Right lobe of liver (tissue), 6 donors: ENCODE measurements around the gene TAF4B. TPM values are rescaled to one million over a fixed set of nuclear protein-coding genes. Genes with fewer than 3 reads are reported as not detected.

Source experiments
- ATAC-seq, 4 donors: fragments of 200-7000 bp; cut with Tn5 transposase; one replicate each; pipeline ENCODE4 v1.9.1; 2020; ENCODE audit warnings: mild to moderate bottlenecking in 4 of 4, moderate library complexity in 4 of 4
- DNase-seq, 3 donors: peaks; one replicate each; pipeline ENCODE4 v3.0.0-alpha.2; 2020
- H3K27ac ChIP-seq, 3 donors: fragments of 200-600 bp; one replicate each; pipeline ENCODE4 v1.8.0; 2022
- H3K27me3 ChIP-seq, 2 donors: fragments of 200-600 bp; one replicate each; pipeline ENCODE4 v1.8.0; 2022
- H3K36me3 ChIP-seq, 4 donors: fragments of 200-600 bp; sonication (generic) in 1 of 4; one replicate each; pipeline versions ENCODE4 v1.5.1 to v1.8.0; 2017 to 2022; ENCODE audit warnings: control low read depth in 1 of 4
- H3K4me1 ChIP-seq, 4 donors: fragments of 200-600 bp; sonication (generic) in 1 of 4; one replicate each; pipeline versions ENCODE4 v1.5.1 to v1.8.0; 2017 to 2022; ENCODE audit warnings: control low read depth in 1 of 4
- H3K4me3 ChIP-seq, 3 donors: fragments of 200-600 bp; one replicate each; pipeline ENCODE4 v1.8.0; 2022
- H3K9me3 ChIP-seq, 4 donors: fragments of 200-600 bp; sonication (generic) in 1 of 4; one replicate each; pipeline versions ENCODE4 v1.5.1 to v1.8.0; 2017 to 2022; ENCODE audit warnings: control low read depth in 1 of 4
- POLR2A ChIP-seq: fragments of 450-650 bp; IDR thresholded peaks from one replicate; pipeline ENCODE4 v1.6.1; 2017; ENCODE audit warnings: antibody characterized with exemption, mild to moderate bottlenecking
- WGBS: methylation state at CpG from one replicate; pipeline ENCODE4 v1.1.6; 2018; ENCODE audit warnings: low coverage, low lambda C conversion rate; ENCODE audit not compliant: insufficient coverage; ENCODE audit errors: missing lambda C conversion rate; 5-methylcytosine and 5-hydroxymethylcytosine counted together
- intact Hi-C, 2 donors: fragments of 100-400 bp; cut with DNase I; formaldehyde crosslinking; loops; one replicate each; pipeline versions ENCODE4 v1.11.2 to v1.14.1; 2022
- total RNA-seq, 6 experiments: library from RNA; depleted of rRNA in 2 of 6; stranded (reverse); fragments of >200 nt in 2 of 6; fragmentation: NEBNext Ultra II Directional in 3 of 6; extraction: Animal tissue kit (Norgen Biotek cat#: 25700) in 3 of 6; gene quantifications; one replicate each; pipeline versions ENCODE4 v1.1.0 to v1.2.4, GENCODE V29; 2016 to 2023
- TF ChIP-seq, protein P1 (sequence below), 4 donors: fragments of 200-600 bp in 3 of 4; fragments of 450-650 bp in 1 of 4; IDR thresholded peaks; one replicate each; pipeline versions ENCODE4 v1.5.1 to v1.8.0; 2016 to 2022; ENCODE audit warnings: antibody characterized with exemption in 4 of 4, mild to moderate bottlenecking in 2 of 4
- donor health status: DM: no; HTN: yes; CAD: no.
- donor health status: DM: no; HTN: no; CAD: no.
- donor health status: DM: no; HTN: no; CAD: no.
- donor health status: DM: no; HTN: yes; CAD: no.
- donor health status: DM: no; HTN: yes; CAD: no.

TAF4B gene
- total RNA-seq, 6 experiments from 2014 or later = 0.09 to 0.44 (median 0.31) TPM

DNA sequence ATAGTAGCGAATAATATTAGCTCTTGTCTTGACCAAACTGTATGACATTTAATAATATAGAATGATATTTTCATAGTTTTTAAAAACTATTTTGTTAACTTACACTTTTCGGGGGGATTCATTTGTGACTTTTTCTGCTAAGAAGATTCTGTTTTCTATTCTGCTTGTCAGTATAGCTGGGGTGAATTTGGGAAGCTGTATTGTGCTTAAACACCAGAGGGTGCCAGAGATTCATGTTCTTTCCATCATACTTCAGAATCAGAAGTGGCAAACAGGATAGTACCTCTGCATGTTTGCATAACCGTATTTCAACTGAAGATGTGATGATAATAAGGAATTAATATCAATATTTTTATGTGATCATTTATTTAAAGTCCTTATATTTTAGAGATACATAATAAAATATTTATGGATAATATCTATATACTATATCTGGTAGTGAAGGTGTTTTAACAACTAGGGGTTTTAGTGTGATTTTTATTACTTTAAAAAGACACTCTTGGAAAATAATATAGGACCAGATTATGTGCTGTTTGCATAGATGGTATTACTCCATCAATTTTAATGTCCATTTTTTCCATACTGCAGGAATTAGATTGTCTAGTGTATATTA is 81.0 kb downstream of the TAF4B start:
- ATAC-seq (peak; percentile 54 to 78 (median 76)), DNase-seq (no peak)
- Histone ChIP-seq H3K27ac (no peak overlapping the region), H3K27me3 (no peaks in the 10 kb centered on the region), H3K4me1 (no peaks in the 10 kb centered on the region), H3K36me3 (no peaks in the 10 kb centered on the region), H3K4me3 (no peak overlapping the region), H3K9me3 (no peaks in the 10 kb centered on the region)
- no peak for TF ChIP-seq POLR2A
- TF ChIP-seq, protein P1, sequence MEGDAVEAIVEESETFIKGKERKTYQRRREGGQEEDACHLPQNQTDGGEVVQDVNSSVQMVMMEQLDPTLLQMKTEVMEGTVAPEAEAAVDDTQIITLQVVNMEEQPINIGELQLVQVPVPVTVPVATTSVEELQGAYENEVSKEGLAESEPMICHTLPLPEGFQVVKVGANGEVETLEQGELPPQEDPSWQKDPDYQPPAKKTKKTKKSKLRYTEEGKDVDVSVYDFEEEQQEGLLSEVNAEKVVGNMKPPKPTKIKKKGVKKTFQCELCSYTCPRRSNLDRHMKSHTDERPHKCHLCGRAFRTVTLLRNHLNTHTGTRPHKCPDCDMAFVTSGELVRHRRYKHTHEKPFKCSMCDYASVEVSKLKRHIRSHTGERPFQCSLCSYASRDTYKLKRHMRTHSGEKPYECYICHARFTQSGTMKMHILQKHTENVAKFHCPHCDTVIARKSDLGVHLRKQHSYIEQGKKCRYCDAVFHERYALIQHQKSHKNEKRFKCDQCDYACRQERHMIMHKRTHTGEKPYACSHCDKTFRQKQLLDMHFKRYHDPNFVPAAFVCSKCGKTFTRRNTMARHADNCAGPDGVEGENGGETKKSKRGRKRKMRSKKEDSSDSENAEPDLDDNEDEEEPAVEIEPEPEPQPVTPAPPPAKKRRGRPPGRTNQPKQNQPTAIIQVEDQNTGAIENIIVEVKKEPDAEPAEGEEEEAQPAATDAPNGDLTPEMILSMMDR (IDR thresholded peaks at IDR 0.05) = peak; percentile 50 to 63 (median 58)
- WGBS = 31% methylated on average over 3 of the region's 3 CpGs
- intact Hi-C loops = no loop called here

DNA sequence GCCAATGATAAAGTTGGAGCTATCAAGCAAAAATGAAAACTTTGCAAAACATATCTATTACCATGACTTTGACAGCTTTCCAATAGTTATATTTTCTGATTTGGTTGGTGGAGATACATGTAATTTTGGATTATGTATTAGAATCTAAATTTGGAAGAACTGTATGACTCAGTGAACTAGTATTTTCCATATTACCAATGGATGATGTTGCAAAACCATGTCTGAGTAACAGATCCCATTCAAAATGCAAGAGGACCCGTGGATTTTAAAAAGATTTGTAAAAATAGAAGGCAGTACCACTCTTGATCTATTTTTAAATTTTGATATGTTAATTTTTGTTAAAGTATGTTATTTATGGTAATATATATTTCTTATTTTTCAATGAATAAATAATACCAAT is 83.0 kb downstream of the TAF4B start:
- no peak overlapping the region for H3K27ac ChIP-seq

DNA sequence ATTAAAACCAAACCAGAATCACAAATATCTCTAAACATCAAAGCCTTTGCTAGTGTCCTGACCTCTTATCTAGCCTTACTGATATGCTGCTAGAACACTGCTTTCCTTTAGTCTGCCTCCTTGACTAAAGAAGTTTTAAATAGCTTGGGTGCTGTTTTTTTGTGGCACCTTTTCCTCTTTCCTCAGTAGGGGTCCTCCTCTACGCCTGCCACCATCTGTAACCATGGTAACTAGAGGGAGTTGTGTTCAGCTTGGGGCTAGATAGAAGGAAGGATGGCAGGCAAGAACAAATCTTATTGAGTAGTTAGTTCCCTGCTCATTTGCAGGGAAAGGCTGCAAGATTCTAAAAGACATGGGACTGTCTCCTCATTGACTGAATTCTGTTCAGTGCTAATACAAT is 86.0 kb downstream of the TAF4B start:
- H3K4me3 ChIP-seq = no peak overlapping the region
- H3K27ac ChIP-seq = no peak overlapping the region
- H3K4me1 ChIP-seq = no peaks in the 10 kb centered on the region
- DNase-seq (no peak), ATAC-seq (no peak)
- 55% methylated on average over 1 of the region's 1 CpG for WGBS
- H3K36me3 ChIP-seq = no peaks in the 10 kb centered on the region
- no peaks in the 10 kb centered on the region for H3K9me3 ChIP-seq
- H3K27me3 ChIP-seq = no peaks in the 10 kb centered on the region
- intact Hi-C loops = no loop called here
- no peak for TF ChIP-seq POLR2A
- TF ChIP-seq, protein P1 (IDR thresholded peaks at IDR 0.05) = no peak

More for the DNA sequence above, 83.0 kb downstream of the TAF4B start:
- ATAC-seq = no peak
- WGBS = 36% methylated on average over 1 of the region's 1 CpG
- Histone ChIP-seq H3K4me3 (no peak overlapping the region), H3K4me1 (no peaks in the 10 kb centered on the region), H3K9me3 (no peaks in the 10 kb centered on the region), H3K36me3 (no peaks in the 10 kb centered on the region), H3K27me3 (no peaks in the 10 kb centered on the region)
- intact Hi-C loops = no loop called here
- TF ChIP-seq, protein P1 (IDR thresholded peaks at IDR 0.05) = no peak
- no peak for TF ChIP-seq POLR2A
- no peak for DNase-seq

DNA sequence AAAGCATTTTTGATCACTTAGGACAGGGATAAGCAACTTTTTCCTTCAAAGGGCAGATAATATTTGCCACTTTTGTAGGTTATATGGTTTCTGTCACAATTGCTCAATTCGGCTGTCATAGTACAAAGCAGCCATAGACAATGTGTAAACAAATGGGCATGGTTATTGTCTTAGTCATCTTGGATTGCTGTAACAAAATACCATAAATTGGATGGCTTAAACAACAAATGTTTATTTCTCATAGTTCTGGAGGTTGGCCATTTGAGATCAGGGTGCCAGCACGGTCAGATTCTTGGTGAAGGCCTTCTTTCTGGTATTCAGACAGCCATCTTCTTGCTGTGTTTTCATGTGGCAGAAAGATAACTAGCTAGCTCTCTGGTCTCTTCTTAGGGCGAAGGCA is 91.2 kb downstream of the TAF4B start:
- Histone ChIP-seq H3K4me1 (no peaks in the 10 kb centered on the region), H3K9me3 (no peaks in the 10 kb centered on the region), H3K36me3 (no peaks in the 10 kb centered on the region), H3K4me3 (no peak overlapping the region), H3K27ac (no peak overlapping the region), H3K27me3 (no peaks in the 10 kb centered on the region)
- TF ChIP-seq, protein P1 (IDR thresholded peaks at IDR 0.05) = no peak
- no peak for TF ChIP-seq POLR2A
- DNase-seq (no peak), ATAC-seq (no peak)
- 89% methylated on average over 2 of the region's 3 CpGs for WGBS
- intact Hi-C loops = no loop called here
